GM23338 (cell line): Measurements from ENCODE around the gene OSBPL5. TPM values are rescaled to one million over a fixed set of nuclear protein-coding genes. Genes with fewer than 3 reads are reported as not detected.

ENCODE experiments used
- ATAC-seq: fragments of 200-7000 bp; cut with Tn5 transposase; 3 replicates; pipeline ENCODE4 v1.9.1; 2020
- DNase-seq: peaks from one replicate; pipeline ENCODE4 v3.0.0-alpha.2; 2015; ENCODE audit warnings: low spot score
- H2AFZ ChIP-seq: fragments of 200-600 bp; sonication (generic); 2 replicates; pipeline ENCODE4 v1.8.0; 2016; ENCODE audit warnings: antibody characterized with exemption, mild to moderate bottlenecking, moderate library complexity
- H3F3A ChIP-seq: fragments of 200-600 bp; sonication (generic); replicated peaks from 2 replicates; pipeline ENCODE4 v1.8.0; 2017; ENCODE audit warnings: antibody characterized with exemption, mixed run types, low read depth
- H3K27ac ChIP-seq: fragments of 200-600 bp; sonication (generic); 2 replicates; pipeline ENCODE4 v1.6.1; 2016; ENCODE audit warnings: low read depth
- H3K27me3 ChIP-seq: fragments of 200-600 bp; sonication (generic); 2 replicates; pipeline ENCODE4 v1.8.0; 2016; ENCODE audit warnings: mild to moderate bottlenecking, mixed run types, moderate library complexity; ENCODE audit not compliant: insufficient read depth
- H3K36me3 ChIP-seq: fragments of 200-600 bp; sonication (generic); 2 replicates; pipeline ENCODE4 v1.8.0; 2016; ENCODE audit warnings: mild to moderate bottlenecking; ENCODE audit not compliant: insufficient read depth
- H3K4me1 ChIP-seq: fragments of 200-600 bp; sonication (generic); 2 replicates; pipeline ENCODE4 v1.8.0; 2016; ENCODE audit warnings: mild to moderate bottlenecking, moderate library complexity; ENCODE audit not compliant: insufficient read depth
- H3K4me2 ChIP-seq: fragments of 200-600 bp; sonication (generic); 2 replicates; pipeline ENCODE4 v1.7.1; 2017; ENCODE audit warnings: mixed run types
- H3K4me3 ChIP-seq: fragments of 200-600 bp; sonication (generic); 2 replicates; pipeline ENCODE4 v1.6.1; 2016; ENCODE audit warnings: mixed run types
- H3K79me2 ChIP-seq: fragments of 200-600 bp; sonication (generic); replicated peaks from 2 replicates; pipeline ENCODE4 v1.8.0; 2017; ENCODE audit warnings: mild to moderate bottlenecking; ENCODE audit not compliant: insufficient read depth
- H3K9me2 ChIP-seq: fragments of 200-600 bp; sonication (generic); 2 replicates; pipeline ENCODE4 v1.8.0; 2017; ENCODE audit not compliant: insufficient read depth
- H4K20me1 ChIP-seq: fragments of 200-600 bp; sonication (generic); replicated peaks from 2 replicates; pipeline ENCODE4 v1.8.0; 2017; ENCODE audit warnings: mild to moderate bottlenecking; ENCODE audit not compliant: insufficient read depth
- H3K27ac Mint-ChIP-seq: 2 replicates; pipeline ENCODE4 v1.8.0; 2020; ENCODE audit warnings: inconsistent platforms, mild to moderate bottlenecking, moderate library complexity, mixed read lengths
- H3K27me3 Mint-ChIP-seq: 3 replicates; pipeline ENCODE4 v1.8.0; 2022; ENCODE audit warnings: low read depth, mild to moderate bottlenecking, moderate library complexity, mixed read lengths, inconsistent platforms; ENCODE audit not compliant: insufficient read depth, poor library complexity
- H3K36me3 Mint-ChIP-seq: 3 replicates; pipeline ENCODE4 v1.8.0; 2021; ENCODE audit warnings: low read depth, mild to moderate bottlenecking, inconsistent platforms, moderate library complexity, mixed read lengths
- H3K4me1 Mint-ChIP-seq: 3 replicates; pipeline ENCODE4 v1.8.0; 2020; ENCODE audit warnings: mild to moderate bottlenecking, inconsistent platforms, mixed read lengths
- H3K4me3 Mint-ChIP-seq: 3 replicates; pipeline ENCODE4 v1.8.0; 2021; ENCODE audit warnings: moderate library complexity, mild to moderate bottlenecking, inconsistent platforms, mixed read lengths
- H3K9me3 Mint-ChIP-seq: 3 replicates; pipeline ENCODE4 v1.8.0; 2020; ENCODE audit warnings: moderate library complexity, mild to moderate bottlenecking, inconsistent platforms, mixed read lengths
- CREB1 ChIP-seq: fragments of 250-450 bp; sonication (Bioruptor Pico); IDR thresholded peaks from 2 replicates; pipeline ENCODE4 v1.5.0; 2020; ENCODE audit warnings: low read depth, mild to moderate bottlenecking, moderate library complexity
- CTCF ChIP-seq, 2 experiments: fragments of 200-600 bp in 1 of 2; sonication (generic) in 1 of 2; conservative IDR thresholded peaks; 2 replicates each; pipeline versions ENCODE4 v1.5.1 to v1.6.1; 2016 to 2017; ENCODE audit warnings: antibody characterized with exemption in 2 of 2, low read depth in 2 of 2, mild to moderate bottlenecking in 2 of 2, moderate library complexity in 1 of 2
- EZH2 ChIP-seq: fragments of 200-600 bp; sonication (generic); IDR thresholded peaks from one replicate; pipeline ENCODE4 v1.8.0; 2017; ENCODE audit warnings: antibody characterized with exemption, mild to moderate bottlenecking, low read depth; ENCODE audit not compliant: unreplicated experiment
- EZH2phosphoT487 ChIP-seq: fragments of 200-600 bp; sonication (generic); IDR thresholded peaks from one replicate; pipeline ENCODE4 v1.8.1; 2018; ENCODE audit warnings: antibody characterized with exemption; ENCODE audit not compliant: unreplicated experiment
- JUNB ChIP-seq: IDR thresholded peaks from one replicate; pipeline ENCODE4 v1.6.1; 2016; ENCODE audit warnings: antibody characterized with exemption; ENCODE audit not compliant: unreplicated experiment
- NANOG ChIP-seq: IDR thresholded peaks from 2 replicates; pipeline ENCODE4 v1.6.1; 2016; ENCODE audit warnings: antibody characterized with exemption, borderline replicate concordance
- POLR2AphosphoS5 ChIP-seq: IDR thresholded peaks from 2 replicates; pipeline ENCODE4 v1.6.1; 2016; ENCODE audit warnings: antibody characterized with exemption, low read depth
- REST ChIP-seq: IDR thresholded peaks from one replicate; pipeline ENCODE4 v1.6.1; 2018; ENCODE audit warnings: antibody characterized with exemption; ENCODE audit not compliant: unreplicated experiment
- STAT1 ChIP-seq: IDR thresholded peaks from one replicate; pipeline ENCODE4 v1.6.1; 2016; ENCODE audit warnings: antibody characterized with exemption; ENCODE audit not compliant: unreplicated experiment
- ZNF114 ChIP-seq: fragments of 250-450 bp; sonication (Bioruptor Pico); IDR thresholded peaks from 2 replicates; pipeline ENCODE4 v1.5.0; 2020; ENCODE audit warnings: mild to moderate bottlenecking, moderate library complexity
- ZNF331 ChIP-seq: fragments of 250-450 bp; sonication (Bioruptor Pico); IDR thresholded peaks from 2 replicates; pipeline ENCODE4 v1.5.0; 2020; ENCODE audit warnings: low read depth, mild to moderate bottlenecking, moderate library complexity
- ZNF462 ChIP-seq: fragments of 250-450 bp; sonication (Bioruptor Pico); IDR thresholded peaks from 2 replicates; pipeline ENCODE4 v1.5.0; 2020; ENCODE audit warnings: mild to moderate bottlenecking, moderate library complexity
- polyA plus RNA-seq: library from polyadenylated mRNA; unstranded; fragments of >200 nt; fragmentation: Nextera tagmentation; extraction: Ambion mirVana; gene quantifications from 2 replicates; pipeline ENCODE4 v1.2.1, GENCODE V29; 2016
- total RNA-seq: library from RNA; depleted of rRNA; stranded (reverse); fragments of >200 nt; shearing (Covaris generic); gene quantifications from 2 replicates; pipeline ENCODE4 v1.2.3, GENCODE V29; 2014
- TF ChIP-seq, protein P1 (sequence below): IDR thresholded peaks from 2 replicates; pipeline ENCODE4 v1.6.1; 2016; ENCODE audit warnings: antibody characterized with exemption

Gene OSBPL5
- total and polyA plus RNA-seq, 2 experiments from 2014 or later: 2.7 to 12.0 TPM

GRCh38 chr11:3120071-3120792 is 44.9 kb downstream of the OSBPL5 start:
- no peaks in the 10 kb centered on the region for H3F3A ChIP-seq
- H3K27ac ChIP-seq: no peak overlapping the region
- H4K20me1 ChIP-seq: no peaks in the 10 kb centered on the region
- peaks cover 27% of the 10 kb centered on the region for H3K9me3 Mint-ChIP-seq
- H3K27me3 ChIP-seq: no peaks in the 10 kb centered on the region
- H3K27me3 Mint-ChIP-seq: peaks cover 1% of the 10 kb centered on the region
- ATAC-seq (no peak), DNase-seq (no peak)
- H3K9me2 ChIP-seq: no peaks in the 10 kb centered on the region
- H3K36me3 ChIP-seq: peaks cover 10% of the 10 kb centered on the region
- no peaks in the 10 kb centered on the region for H3K79me2 ChIP-seq
- TF ChIP-seq, protein P1, sequence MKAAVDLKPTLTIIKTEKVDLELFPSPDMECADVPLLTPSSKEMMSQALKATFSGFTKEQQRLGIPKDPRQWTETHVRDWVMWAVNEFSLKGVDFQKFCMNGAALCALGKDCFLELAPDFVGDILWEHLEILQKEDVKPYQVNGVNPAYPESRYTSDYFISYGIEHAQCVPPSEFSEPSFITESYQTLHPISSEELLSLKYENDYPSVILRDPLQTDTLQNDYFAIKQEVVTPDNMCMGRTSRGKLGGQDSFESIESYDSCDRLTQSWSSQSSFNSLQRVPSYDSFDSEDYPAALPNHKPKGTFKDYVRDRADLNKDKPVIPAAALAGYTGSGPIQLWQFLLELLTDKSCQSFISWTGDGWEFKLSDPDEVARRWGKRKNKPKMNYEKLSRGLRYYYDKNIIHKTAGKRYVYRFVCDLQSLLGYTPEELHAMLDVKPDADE: no peak
- TF ChIP-seq EZH2phosphoT487: no peak
- no peak for TF ChIP-seq STAT1
- no peak for TF ChIP-seq CTCF (conservative IDR thresholded peaks at IDR 0.05; ENCODE audit: low read depth in 2 of 2)
- no peak for TF ChIP-seq ZNF462
- no peak for TF ChIP-seq NANOG
- no peak for TF ChIP-seq JUNB
- TF ChIP-seq REST: no peak
- TF ChIP-seq CREB1 (CRISPR knock-in tag): no peak
- no peak for TF ChIP-seq ZNF114 (CRISPR knock-in tag)
- no peak for TF ChIP-seq EZH2
- no peak for TF ChIP-seq ZNF331 (CRISPR knock-in tag)
- no peak for TF ChIP-seq POLR2AphosphoS5
- no peak overlapping the region for H3K4me3 Mint-ChIP-seq
- H3K4me1 ChIP-seq: no peaks in the 10 kb centered on the region
- no peak overlapping the region for H2AFZ ChIP-seq
- peaks cover 21% of the 10 kb centered on the region for H3K36me3 Mint-ChIP-seq
- H3K4me1 Mint-ChIP-seq: no peaks in the 10 kb centered on the region
- no peak overlapping the region for H3K4me2 ChIP-seq
- H3K27ac Mint-ChIP-seq: no peak overlapping the region
- no peak overlapping the region for H3K4me3 ChIP-seq
